ENCODE results near the gene TUT4. TPM values are rescaled to one million over a fixed set of nuclear protein-coding genes. Genes with fewer than 3 reads are reported as not detected.
A peak's percentile ranks its signal among the peaks of the same experiment; 100 is the strongest.

TUT4 gene
- total RNA-seq, 3 donors from 2014 or later (not counting 1 experiment from before 2014, with no cell fraction given), result 124 to 156 (median 125) TPM

GRCh38 chr1:52506349-52506748 is 46.5 kb downstream of the TUT4 start:
- Histone ChIP-seq H3K27ac (ENCODE audit: low read length) (no peak overlapping the region), H3K4me3 (ENCODE audit: low read length) (no peak overlapping the region), H3K36me3 (ENCODE audit: control insufficient read depth, insufficient read depth, low read length) (peaks cover 24% of the 10 kb centered on the region), H3K27me3 (ENCODE audit: control insufficient read depth, insufficient read depth, low read length) (no peaks in the 10 kb centered on the region), H3K9me3 (ENCODE audit: control insufficient read depth, insufficient read depth, low read length) (no peaks in the 10 kb centered on the region), H3K4me1 (ENCODE audit: control insufficient read depth, insufficient read depth, low read length) (no peaks in the 10 kb centered on the region)
- Mint-ChIP-seq H3K4me1 (peaks cover 7 to 16% of the 10 kb centered on the region in 2 donors), H3K9me3 (no peaks in the 10 kb centered on the region), H3K4me3 (no peak overlapping the region), H3K27ac (no peak overlapping the region), H3K36me3 (peaks cover 8% of the 10 kb centered on the region), H3K27me3 (ENCODE audit: low read depth in 2 of 2) (no peaks in the 10 kb centered on the region)
- no peak for DNase-seq
- 94% methylated on average over 2 of the region's 3 CpGs for WGBS (ENCODE audit: insufficient coverage)
- TF ChIP-seq CTCF (IDR thresholded peaks at IDR 0.05), result no peak
- ATAC-seq, result no peak
- intact Hi-C loops (cut with micrococcal nuclease), result no loop called here

GRCh38 chr1:52504720-52505119 is 48.2 kb downstream of the TUT4 start:
- H3K4me3 ChIP-seq (ENCODE audit: low read length), result no peak overlapping the region
- peaks cover 8% of the 10 kb centered on the region for H3K36me3 Mint-ChIP-seq
- H3K4me1 ChIP-seq (ENCODE audit: control insufficient read depth, insufficient read depth, low read length), result no peaks in the 10 kb centered on the region
- no peaks in the 10 kb centered on the region for H3K9me3 Mint-ChIP-seq
- DNase-seq (no peak), ATAC-seq (no peak)
- H3K27me3 Mint-ChIP-seq (ENCODE audit: low read depth in 2 of 2), result no peaks in the 10 kb centered on the region
- 100% methylated on average over 1 of the region's 1 CpG for WGBS (ENCODE audit: insufficient coverage)
- H3K27me3 ChIP-seq (ENCODE audit: control insufficient read depth, insufficient read depth, low read length), result no peaks in the 10 kb centered on the region
- TF ChIP-seq CTCF (IDR thresholded peaks at IDR 0.05), result no peak
- H3K27ac ChIP-seq (ENCODE audit: low read length), result no peak overlapping the region
- peaks cover 7 to 16% of the 10 kb centered on the region in 2 donors for H3K4me1 Mint-ChIP-seq
- no peaks in the 10 kb centered on the region for H3K9me3 ChIP-seq (ENCODE audit: control insufficient read depth, insufficient read depth, low read length)
- no peak overlapping the region for H3K27ac Mint-ChIP-seq
- H3K36me3 ChIP-seq (ENCODE audit: control insufficient read depth, insufficient read depth, low read length), result peaks cover 20% of the 10 kb centered on the region
- H3K4me3 Mint-ChIP-seq, result no peak overlapping the region
- intact Hi-C loops (cut with micrococcal nuclease), result no loop called here

GRCh38 chr1:52503706-52504105 is 49.2 kb downstream of the TUT4 start:
- H3K27me3 ChIP-seq (ENCODE audit: control insufficient read depth, insufficient read depth, low read length), result no peaks in the 10 kb centered on the region
- no peak for ATAC-seq
- H3K4me3 Mint-ChIP-seq, result no peak overlapping the region
- H3K36me3 Mint-ChIP-seq, result peaks cover 8% of the 10 kb centered on the region
- H3K4me3 ChIP-seq (ENCODE audit: low read length), result no peak overlapping the region
- intact Hi-C loops (cut with micrococcal nuclease), result no loop called here
- no peak overlapping the region for H3K27ac ChIP-seq (ENCODE audit: low read length)
- no peaks in the 10 kb centered on the region for H3K4me1 ChIP-seq (ENCODE audit: control insufficient read depth, insufficient read depth, low read length)
- TF ChIP-seq CTCF (IDR thresholded peaks at IDR 0.05), result no peak
- no peaks in the 10 kb centered on the region for H3K27me3 Mint-ChIP-seq (ENCODE audit: low read depth in 2 of 2)
- H3K9me3 Mint-ChIP-seq, result no peaks in the 10 kb centered on the region
- peaks cover 7 to 16% of the 10 kb centered on the region in 2 donors for H3K4me1 Mint-ChIP-seq
- peaks cover 16% of the 10 kb centered on the region for H3K36me3 ChIP-seq (ENCODE audit: control insufficient read depth, insufficient read depth, low read length)
- H3K9me3 ChIP-seq (ENCODE audit: control insufficient read depth, insufficient read depth, low read length), result no peaks in the 10 kb centered on the region
- DNase-seq, result no peak
- H3K27ac Mint-ChIP-seq, result no peak overlapping the region

GRCh38 chr1:52502789-52503188 is 50.1 kb downstream of the TUT4 start:
- no peak for TF ChIP-seq CTCF (IDR thresholded peaks at IDR 0.05)
- Histone ChIP-seq H3K4me1 (ENCODE audit: control insufficient read depth, insufficient read depth, low read length) (no peaks in the 10 kb centered on the region), H3K27ac (ENCODE audit: low read length) (no peak overlapping the region), H3K36me3 (ENCODE audit: control insufficient read depth, insufficient read depth, low read length) (peaks cover 16% of the 10 kb centered on the region), H3K4me3 (ENCODE audit: low read length) (no peak overlapping the region), H3K9me3 (ENCODE audit: control insufficient read depth, insufficient read depth, low read length) (no peaks in the 10 kb centered on the region), H3K27me3 (ENCODE audit: control insufficient read depth, insufficient read depth, low read length) (no peaks in the 10 kb centered on the region)
- no peaks in the 10 kb centered on the region for H3K9me3 Mint-ChIP-seq
- H3K36me3 Mint-ChIP-seq, result peaks cover 8% of the 10 kb centered on the region
- WGBS (ENCODE audit: insufficient coverage), result 97% methylated on average over 3 of the region's 5 CpGs
- H3K4me3 Mint-ChIP-seq, result no peak overlapping the region
- no peak for ATAC-seq
- H3K27ac Mint-ChIP-seq, result peak overlapping the region; percentile 57 to 61
- H3K27me3 Mint-ChIP-seq (ENCODE audit: low read depth in 2 of 2), result no peaks in the 10 kb centered on the region
- intact Hi-C loops (cut with micrococcal nuclease), result no loop called here
- peaks cover 9 to 18% of the 10 kb centered on the region in 2 donors for H3K4me1 Mint-ChIP-seq
- peak in 1 of 2 donors; percentile 30 for DNase-seq

Data from natural killer cell (primary cell).